HG03025 (cell line): ENCODE data around the gene SPATC1L.

ENCODE experiments used
- ATAC-seq: cut with Tn5 transposase; IDR thresholded peaks from one replicate; pipeline ENCODE4 v1.9.1; 2021; ENCODE audit warnings: mild to moderate bottlenecking, moderate library complexity; ENCODE audit not compliant: unreplicated experiment, low FRiP score

SPATC1L gene

GRCh38 chr21:46137908-46138307 lies 46.4 kb downstream of the SPATC1L start:
- no peak for ATAC-seq

DNA sequence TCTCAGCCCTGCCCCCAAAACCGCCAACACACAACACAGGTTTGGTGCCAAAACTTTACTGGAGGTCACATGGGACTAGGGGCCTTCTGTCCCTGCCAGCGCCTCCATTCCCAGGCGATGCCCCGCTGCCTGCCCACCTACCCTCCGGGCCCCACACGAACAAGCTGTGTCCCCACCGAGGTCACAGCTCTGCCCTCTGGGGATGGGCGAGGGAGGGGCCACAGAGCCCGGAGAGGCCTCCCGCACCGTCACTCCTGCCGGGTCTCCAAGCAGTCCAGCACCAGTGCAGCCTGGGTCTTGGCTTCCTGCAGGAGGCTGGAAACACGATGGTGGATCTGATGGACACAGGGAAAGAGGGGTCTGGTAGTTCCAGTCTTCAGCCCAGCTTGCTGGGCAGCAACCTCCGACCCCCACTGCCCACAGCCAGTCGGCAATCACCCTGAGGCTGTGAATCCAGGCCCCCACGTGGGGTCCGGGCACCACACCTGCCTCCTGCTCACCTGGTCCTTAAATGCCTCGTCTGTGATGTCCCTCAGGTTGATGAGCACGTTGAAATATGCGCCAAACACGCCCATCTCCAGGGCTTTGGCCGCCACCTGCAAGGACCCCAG lies 47.4 kb downstream of the SPATC1L start:
- no peak for ATAC-seq

DNA sequence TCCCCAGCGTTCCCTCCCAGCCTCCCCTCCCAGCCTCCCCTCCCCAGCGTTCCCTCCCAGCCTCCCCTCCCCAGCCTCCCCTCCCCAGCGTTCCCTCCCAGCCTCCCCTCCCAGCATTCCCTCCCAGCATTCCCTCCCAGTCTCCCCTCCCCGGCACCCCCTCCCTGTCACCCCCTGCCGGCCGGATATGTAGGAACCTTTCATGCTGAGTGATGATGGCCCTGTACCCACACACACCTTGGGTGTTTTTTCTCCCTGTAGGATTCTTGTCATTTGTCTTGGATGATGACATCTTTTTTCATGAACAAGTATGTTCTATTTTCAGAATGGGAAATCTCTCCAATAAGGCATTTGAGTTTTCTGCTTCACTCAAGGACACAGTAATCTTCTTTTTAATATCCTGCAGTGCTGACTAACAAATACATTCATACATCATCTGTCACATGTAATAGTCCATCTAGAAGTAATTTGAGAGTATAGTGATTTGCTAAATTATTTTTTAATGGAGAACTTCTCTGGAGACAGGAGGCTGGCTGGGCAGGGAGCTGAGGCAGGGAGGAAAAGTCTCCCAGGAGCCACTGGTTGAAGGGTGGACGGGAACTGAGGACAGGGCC lies 48.4 kb downstream of the SPATC1L start:
- no peak for ATAC-seq

GRCh38 chr21:46131838-46132651 lies 52.2 kb downstream of the SPATC1L start:
- no peak for ATAC-seq

GRCh38 chr21:46131588-46131837 lies 52.7 kb downstream of the SPATC1L start:
- ATAC-seq = no peak

GRCh38 chr21:46130831-46131587 lies 53.2 kb downstream of the SPATC1L start:
- ATAC-seq = no peak

GRCh38 chr21:46129846-46130651 lies 54.2 kb downstream of the SPATC1L start:
- ATAC-seq = no peak

DNA sequence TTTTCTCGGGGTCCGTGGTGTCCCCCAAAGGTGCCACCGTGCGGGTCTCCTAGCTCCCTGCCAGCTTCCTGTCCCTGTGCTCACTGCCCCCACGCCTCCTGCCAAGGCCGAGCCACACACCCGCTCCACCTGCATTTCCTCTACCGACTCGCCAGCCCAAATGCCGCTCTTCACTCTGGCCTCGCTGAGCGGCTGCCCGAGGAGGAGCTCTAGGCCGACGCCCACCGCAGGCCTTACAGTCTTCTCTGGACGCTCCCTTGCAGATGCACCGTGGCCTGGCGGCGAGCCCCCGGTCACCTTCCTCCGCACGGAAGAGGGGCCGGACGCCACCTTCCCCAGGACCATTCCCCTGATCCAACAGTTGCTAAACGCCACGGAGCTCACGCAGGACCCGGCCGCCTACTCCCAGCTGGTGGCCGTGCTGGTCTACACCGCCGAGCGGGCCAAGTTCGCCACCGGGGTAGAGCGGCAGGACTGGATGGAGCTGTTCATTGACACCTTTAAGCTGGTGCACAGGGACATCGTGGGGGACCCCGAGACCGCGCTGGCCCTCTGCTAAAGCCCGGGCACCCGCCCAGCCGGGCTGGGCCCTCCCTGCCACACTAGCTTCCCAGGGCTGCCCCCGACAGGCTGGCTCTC lies 55.2 kb downstream of the SPATC1L start:
- no peak for ATAC-seq

DNA sequence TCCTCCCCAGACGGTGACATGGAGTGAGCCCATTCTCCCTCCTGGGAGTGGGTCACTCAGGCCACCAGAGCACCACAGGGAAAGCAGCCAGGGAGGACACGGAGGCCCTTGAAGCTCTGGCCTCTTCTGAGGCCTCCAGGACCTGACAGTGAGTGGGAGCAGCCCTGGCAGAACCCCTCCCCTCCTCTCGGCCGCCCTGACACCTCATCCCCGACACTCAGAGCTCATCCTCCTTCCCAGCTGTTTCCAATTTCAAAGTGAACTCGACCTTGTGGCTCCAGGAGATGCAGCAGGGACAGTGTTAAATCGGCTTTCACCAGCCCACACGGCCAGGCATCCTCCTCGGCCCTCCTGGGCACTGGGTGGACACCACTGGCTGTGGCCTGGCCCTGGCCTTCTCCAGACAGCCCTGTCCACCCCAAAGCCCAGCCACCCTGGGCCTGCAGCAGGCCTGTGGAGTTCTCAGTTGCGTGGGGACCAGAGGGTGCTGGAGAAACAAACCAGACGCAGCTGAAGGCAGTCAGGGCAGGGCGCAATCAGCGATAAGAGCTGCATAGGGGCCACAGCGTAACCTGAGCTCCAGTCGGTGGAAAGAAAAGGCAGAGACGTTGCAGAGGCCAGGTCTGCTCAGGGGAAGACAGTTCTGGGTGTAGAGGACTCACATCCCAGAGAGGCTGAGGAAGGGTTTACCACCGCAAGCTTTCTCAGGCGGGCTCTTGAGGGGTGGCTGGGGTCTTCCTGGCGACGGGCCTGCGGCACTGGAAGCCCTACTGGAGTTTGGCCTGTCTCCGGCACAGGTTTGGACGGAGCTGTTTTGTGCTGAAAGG lies 55.9 kb downstream of the SPATC1L start:
- no peak for ATAC-seq

GRCh38 chr21:46127239-46128105 lies 56.8 kb downstream of the SPATC1L start:
- no peak for ATAC-seq

DNA sequence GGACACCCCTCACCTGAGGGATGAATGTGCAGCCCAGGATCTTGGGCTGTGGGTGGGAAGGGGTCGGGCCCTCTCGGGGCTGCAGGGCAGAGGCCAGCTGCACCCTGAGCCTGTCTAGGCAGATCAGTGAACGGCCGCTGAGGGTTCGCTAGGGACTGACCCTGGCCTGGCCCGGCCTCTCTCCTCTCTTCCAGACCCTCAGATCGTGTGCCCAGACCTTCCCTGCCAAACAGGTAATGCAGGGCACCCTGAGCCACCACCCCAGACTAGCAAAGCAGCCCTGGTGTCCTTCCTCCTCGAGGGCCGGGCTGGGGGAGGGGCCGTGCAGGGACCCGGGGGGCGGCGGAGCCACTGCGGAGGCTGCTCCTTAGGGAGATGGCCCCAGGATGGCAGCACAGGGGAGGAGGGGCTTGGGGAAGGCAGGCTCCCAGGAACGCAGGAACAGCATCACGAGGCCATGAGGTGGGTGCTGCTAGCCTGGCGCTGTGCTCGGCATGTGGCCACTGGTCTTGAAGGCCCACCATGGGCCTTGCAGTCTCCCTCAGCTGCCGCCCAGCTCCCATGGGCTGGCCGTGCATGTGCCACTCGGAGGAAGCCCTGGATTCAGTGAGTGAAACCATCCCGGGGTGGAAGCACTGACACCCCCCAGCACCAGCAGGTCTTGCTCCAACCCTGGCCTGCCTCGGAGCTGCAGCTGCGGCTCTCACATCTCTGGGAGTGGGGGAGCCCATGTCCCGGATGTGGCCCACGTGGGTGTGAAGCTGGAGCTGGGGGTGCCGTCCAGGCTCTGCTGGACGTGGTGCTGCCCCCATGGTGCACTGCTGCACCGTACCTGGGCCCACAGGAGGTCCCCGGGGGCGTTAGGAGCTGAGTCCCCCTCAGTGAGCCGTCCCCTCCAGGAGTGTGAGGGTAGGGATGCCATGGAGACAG lies 57.7 kb downstream of the SPATC1L start:
- no peak for ATAC-seq

DNA sequence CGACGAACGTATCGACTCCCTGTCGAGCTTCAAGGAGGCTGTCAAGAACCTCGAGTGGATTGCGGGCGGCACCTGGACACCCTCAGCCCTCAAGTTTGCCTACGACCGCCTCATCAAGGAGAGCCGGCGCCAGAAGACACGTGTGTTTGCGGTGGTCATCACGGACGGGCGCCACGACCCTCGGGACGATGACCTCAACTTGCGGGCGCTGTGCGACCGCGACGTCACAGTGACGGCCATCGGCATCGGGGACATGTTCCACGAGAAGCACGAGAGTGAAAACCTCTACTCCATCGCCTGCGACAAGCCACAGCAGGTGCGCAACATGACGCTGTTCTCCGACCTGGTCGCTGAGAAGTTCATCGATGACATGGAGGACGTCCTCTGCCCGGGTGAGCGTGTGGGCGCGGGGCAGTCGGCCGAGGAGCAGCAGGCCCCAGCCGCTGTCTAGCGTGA lies 58.4 kb downstream of the SPATC1L start:
- ATAC-seq = no peak

DNA sequence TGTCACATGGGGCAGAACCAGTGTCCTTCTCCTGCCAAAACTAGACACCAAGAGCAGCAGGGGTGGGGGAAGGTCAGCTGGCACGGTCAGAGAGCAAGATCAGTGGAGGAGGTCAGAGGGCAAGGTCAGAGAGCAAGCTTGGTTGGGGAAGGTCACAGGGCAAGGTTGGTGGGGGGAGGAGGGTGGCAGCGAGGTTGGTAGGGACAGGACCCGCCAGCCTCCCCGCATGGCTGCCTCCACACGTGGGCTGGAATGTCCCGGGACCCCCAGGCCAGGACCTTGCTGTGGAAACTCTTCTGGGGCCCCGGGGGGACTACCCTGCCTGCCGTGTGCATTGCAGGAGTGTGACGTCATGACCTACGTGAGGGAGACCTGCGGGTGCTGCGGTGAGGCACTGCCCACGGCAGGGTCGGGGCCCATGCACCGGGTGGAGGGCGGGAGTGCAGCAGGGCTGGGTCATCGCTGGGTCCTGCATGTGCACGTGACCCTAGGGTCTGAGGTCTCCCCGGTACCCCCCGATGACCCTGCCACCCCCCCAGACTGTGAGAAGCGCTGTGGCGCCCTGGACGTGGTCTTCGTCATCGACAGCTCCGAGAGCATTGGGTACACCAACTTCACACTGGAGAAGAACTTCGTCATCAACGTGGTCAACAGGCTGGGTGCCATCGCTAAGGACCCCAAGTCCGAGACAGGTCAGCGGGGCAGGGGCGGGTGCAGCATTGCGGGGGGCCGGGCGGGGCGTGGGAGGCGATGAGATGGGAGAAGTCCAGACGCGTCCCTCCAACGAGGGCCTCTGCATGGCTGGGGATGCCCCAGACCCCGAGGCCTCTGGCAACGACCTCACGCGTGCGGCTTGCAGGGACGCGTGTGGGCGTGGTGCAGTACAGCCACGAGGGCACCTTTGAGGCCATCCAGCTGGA lies 59.1 kb downstream of the SPATC1L start:
- ATAC-seq = no peak

DNA sequence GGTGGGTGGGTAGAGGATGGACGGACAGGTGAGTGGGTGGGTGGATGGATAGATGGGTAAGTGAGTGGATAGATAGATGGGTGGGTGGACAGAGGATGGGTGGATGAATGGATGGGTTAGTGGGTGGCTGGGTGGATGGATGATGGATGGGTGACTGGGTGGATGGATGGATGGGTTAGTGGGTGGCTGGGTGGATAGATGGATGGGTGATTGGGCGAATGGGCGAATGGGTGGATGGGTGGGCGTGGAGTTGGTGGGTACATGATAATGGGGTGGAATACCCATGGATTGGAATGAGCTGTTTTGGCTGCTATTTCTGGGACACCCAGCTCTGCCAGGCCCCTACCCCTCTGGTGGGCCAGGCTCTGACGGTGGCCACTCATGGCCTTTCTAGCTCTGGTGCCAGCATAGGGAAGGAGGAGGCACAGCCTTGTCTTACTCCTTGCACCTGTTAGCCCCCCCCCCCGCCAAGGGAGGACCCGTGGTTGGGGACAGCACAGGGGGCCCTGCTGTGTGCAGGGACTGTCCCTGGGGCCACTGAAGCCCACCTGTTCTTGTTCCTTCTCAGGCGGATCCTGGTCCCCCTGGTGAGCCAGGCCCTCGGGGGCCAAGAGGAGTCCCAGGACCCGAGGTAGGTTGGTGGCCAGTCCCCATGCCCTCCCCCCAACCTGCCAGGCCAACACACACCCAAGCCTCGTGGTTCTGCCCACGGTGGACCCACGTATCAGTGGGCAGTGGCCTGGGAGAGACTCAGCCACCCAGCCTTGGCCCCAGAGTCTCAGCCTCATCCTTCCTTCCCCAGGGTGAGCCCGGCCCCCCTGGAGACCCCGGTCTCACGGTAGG lies 60.0 kb downstream of the SPATC1L start:
- ATAC-seq = no peak
